Kidney epithelial cell (primary cell): ENCODE data around the gene NPEPL1. TPM values are rescaled to one million over a fixed set of nuclear protein-coding genes. Genes with fewer than 3 reads are reported as not detected.

ENCODE experiments used
- DNase-seq: peaks from one replicate; pipeline ENCODE4 v3.0.0-alpha.2; 2010; ENCODE audit warnings: low read depth
- H3K27me3 ChIP-seq: 2 replicates; pipeline ENCODE4 v1.6.0; 2011; ENCODE audit warnings: low read length; ENCODE audit not compliant: control insufficient read depth, insufficient read depth
- H3K36me3 ChIP-seq: 2 replicates; pipeline ENCODE4 v1.5.1; 2011; ENCODE audit warnings: low read length; ENCODE audit not compliant: control insufficient read depth, insufficient read depth
- H3K4me3 ChIP-seq: 2 replicates; pipeline ENCODE4 v1.5.1; 2011; ENCODE audit warnings: low read depth, mild to moderate bottlenecking, control low read depth, low read length
- total RNA-seq: library from RNA; depleted of rRNA; stranded (reverse); fragments of >200 nt; gene quantifications from 2 replicates; pipeline ENCODE4 v1.2.3, GENCODE V29; 2015
- TF ChIP-seq, protein P1 (sequence below): IDR thresholded peaks from 2 replicates; pipeline ENCODE4 v1.5.1; 2011; ENCODE audit warnings: mild to moderate bottlenecking, moderate library complexity, low read length, control low read depth, inconsistent platforms; ENCODE audit not compliant: insufficient read depth, poor library complexity, severe bottlenecking

Gene NPEPL1
- total RNA-seq, 1 donor from 2014 or later = 29.7 TPM

DNA sequence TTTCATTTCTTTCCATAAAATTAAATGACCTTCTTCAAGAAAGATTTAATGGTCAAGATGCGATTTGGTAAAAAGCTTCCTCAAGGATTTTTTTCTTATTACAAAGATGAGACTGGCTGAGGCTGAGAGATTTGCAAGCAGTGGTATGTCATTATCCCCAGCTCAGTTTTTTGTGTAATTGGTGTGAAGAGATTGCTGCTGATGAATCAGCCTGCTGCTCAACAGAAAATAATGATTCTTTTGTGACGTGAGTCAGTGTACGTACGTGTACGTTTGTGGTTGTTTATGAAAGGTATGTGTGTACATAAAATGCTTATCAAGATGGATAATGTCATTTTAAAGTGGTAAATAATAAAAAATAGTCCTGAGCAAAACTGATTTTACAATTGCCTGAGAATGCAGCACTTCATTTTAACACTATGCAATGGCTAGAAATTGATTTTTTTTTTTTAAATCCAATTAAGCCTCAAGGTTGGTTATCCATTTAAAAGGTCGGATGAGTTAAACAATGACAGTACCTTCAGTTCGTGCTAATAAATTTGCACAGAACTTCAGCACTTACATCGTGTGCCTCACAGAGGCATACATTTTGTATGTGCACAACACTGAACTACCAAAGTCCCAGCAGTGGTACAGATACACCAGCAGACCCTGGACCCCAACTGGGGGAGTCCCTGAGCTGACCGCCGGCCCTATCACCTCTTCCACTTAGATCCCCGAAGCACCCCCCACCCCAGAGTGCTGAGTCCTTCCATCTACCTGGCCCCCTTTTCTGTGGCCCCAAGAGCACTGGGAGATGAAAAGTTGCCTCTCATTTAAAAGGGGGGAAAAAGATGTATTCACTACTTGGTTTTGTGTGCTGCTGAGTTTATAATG lies 9.7 kb upstream of the NPEPL1 start:
- Histone ChIP-seq H3K27me3 (no peaks in the 10 kb centered on the region), H3K36me3 (no peaks in the 10 kb centered on the region), H3K4me3 (no peak overlapping the region)
- peak; percentile 18 for DNase-seq
- TF ChIP-seq, protein P1, sequence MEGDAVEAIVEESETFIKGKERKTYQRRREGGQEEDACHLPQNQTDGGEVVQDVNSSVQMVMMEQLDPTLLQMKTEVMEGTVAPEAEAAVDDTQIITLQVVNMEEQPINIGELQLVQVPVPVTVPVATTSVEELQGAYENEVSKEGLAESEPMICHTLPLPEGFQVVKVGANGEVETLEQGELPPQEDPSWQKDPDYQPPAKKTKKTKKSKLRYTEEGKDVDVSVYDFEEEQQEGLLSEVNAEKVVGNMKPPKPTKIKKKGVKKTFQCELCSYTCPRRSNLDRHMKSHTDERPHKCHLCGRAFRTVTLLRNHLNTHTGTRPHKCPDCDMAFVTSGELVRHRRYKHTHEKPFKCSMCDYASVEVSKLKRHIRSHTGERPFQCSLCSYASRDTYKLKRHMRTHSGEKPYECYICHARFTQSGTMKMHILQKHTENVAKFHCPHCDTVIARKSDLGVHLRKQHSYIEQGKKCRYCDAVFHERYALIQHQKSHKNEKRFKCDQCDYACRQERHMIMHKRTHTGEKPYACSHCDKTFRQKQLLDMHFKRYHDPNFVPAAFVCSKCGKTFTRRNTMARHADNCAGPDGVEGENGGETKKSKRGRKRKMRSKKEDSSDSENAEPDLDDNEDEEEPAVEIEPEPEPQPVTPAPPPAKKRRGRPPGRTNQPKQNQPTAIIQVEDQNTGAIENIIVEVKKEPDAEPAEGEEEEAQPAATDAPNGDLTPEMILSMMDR = no peak

DNA sequence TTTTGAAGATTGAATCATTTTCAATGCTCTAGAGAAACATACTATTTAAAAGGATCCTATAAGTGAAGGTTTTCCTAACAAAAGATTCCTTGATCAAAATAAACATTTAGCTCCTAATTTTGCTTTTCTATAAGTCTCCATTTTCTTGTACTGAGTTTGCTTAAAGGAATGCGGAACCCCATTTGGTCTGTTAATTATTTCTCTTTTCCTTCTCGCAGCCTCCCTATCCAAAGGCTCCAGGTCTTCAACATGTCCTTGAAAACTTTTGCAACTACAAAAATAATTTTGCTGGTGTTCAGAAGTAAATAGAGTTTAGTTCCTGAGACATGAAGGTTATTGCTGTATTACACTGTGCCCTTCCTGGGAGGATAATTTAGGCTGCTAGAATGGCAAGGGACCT lies 8.3 kb upstream of the NPEPL1 start:
- TF ChIP-seq, protein P1 = no peak
- Histone ChIP-seq H3K36me3 (no peaks in the 10 kb centered on the region), H3K4me3 (no peak overlapping the region), H3K27me3 (no peaks in the 10 kb centered on the region)
- DNase-seq = peak; percentile 7

- TF ChIP-seq, protein P1 = no peak
- H3K27me3 ChIP-seq = no peaks in the 10 kb centered on the region
- no peaks in the 10 kb centered on the region for H3K36me3 ChIP-seq
- no peak for DNase-seq
- H3K4me3 ChIP-seq = no peak overlapping the region
Observed at GRCh38 chr20:58685988-58686387, 6.6 kb upstream of the NPEPL1 start.

DNA sequence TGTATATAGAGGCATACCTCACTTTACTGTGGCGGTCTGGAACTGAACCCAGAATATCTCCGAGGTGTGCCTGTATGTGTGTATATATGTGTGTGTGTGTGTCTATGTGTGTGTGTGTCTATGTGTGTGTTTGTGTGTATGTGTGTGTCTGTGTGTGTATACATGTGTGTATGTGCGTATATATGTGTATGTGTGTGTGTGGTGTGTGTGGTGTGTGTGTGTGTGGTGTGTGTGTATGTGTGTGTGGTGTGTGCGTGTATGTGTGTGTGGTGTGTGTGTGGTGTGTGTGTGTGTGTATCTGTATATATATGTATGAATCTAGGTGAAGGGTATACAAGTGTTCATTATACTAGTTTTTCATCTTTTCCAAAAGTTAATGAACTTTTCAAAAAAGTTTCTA lies 4.2 kb upstream of the NPEPL1 start:
- no peak for DNase-seq
- no peak overlapping the region for H3K4me3 ChIP-seq
- H3K36me3 ChIP-seq = peaks cover 1% of the 10 kb centered on the region
- TF ChIP-seq, protein P1 = no peak
- H3K27me3 ChIP-seq = no peaks in the 10 kb centered on the region

GRCh38 chr20:58688840-58689239 lies 3.8 kb upstream of the NPEPL1 start:
- Histone ChIP-seq H3K36me3 (peaks cover 1% of the 10 kb centered on the region), H3K27me3 (no peaks in the 10 kb centered on the region), H3K4me3 (no peak overlapping the region)
- no peak for DNase-seq
- TF ChIP-seq, protein P1 = no peak

GRCh38 chr20:58690396-58691135 lies 2.0 kb upstream of the NPEPL1 start:
- Histone ChIP-seq H3K4me3 (no peak overlapping the region), H3K27me3 (no peaks in the 10 kb centered on the region), H3K36me3 (peaks cover 1% of the 10 kb centered on the region)
- TF ChIP-seq, protein P1 = no peak
- no peak for DNase-seq
